ENCODE data around the gene ARHGEF11. TPM values are rescaled to one million over a fixed set of nuclear protein-coding genes. Genes with fewer than 3 reads are reported as not detected.

ARHGEF11 gene
- total and polyA plus RNA-seq, 9 of the 15 experiments (the other 6 are each of a cell fraction or from before 2014, with no cell fraction given), result 0.14 to 15.5 (median 9.0) TPM

DNA sequence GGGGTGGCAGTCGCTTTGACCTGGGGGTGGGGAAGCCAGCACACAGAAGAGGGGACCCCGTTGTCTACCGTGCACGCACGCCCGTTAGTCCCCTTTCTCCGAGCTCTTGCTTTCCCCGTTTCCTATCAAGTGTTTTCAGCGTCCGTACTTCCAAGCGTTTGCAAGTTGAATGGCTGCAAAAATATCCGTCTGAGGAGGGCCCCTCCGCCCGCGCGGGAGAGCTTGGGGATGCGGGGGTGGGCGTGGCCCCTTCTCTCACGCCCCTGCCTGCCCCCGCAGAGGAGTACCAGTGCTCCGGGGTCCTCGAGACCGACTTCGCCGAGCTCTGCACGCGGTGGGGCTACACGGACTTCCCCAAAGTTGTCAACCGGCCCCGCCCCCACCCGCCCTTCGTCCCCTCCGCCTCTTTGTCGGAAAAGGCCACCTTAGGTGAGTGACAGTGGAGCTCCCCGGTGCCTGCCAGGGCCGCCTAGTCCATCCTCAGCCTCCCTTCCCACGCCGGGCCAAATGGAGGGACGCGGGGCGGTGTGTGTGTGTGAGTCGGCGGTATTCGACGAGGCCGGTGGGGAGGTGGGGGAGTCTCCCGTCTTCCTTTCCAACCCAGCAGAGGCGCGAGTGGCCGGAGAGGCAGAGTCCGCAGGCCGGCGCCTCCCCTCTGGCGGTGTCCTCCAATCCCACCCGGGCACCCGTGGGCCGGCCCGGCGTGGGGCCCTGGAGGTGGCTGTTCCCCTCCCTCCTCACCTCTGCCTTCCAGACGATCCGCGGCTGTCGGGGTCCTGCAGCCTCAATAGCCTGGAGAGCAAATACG lies 121.7 kb downstream of the ARHGEF11 start (continued):
- TF ChIP-seq, protein P1, sequence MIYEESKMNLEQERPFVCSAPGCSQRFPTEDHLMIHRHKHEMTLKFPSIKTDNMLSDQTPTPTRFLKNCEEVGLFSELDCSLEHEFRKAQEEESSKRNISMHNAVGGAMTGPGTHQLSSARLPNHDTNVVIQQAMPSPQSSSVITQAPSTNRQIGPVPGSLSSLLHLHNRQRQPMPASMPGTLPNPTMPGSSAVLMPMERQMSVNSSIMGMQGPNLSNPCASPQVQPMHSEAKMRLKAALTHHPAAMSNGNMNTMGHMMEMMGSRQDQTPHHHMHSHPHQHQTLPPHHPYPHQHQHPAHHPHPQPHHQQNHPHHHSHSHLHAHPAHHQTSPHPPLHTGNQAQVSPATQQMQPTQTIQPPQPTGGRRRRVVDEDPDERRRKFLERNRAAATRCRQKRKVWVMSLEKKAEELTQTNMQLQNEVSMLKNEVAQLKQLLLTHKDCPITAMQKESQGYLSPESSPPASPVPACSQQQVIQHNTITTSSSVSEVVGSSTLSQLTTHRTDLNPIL (CRISPR knock-in tag; IDR thresholded peaks at IDR 0.05), result no peak
- no peak for TF ChIP-seq ZNF695 (CRISPR knock-in tag; IDR thresholded peaks at IDR 0.05)

DNA sequence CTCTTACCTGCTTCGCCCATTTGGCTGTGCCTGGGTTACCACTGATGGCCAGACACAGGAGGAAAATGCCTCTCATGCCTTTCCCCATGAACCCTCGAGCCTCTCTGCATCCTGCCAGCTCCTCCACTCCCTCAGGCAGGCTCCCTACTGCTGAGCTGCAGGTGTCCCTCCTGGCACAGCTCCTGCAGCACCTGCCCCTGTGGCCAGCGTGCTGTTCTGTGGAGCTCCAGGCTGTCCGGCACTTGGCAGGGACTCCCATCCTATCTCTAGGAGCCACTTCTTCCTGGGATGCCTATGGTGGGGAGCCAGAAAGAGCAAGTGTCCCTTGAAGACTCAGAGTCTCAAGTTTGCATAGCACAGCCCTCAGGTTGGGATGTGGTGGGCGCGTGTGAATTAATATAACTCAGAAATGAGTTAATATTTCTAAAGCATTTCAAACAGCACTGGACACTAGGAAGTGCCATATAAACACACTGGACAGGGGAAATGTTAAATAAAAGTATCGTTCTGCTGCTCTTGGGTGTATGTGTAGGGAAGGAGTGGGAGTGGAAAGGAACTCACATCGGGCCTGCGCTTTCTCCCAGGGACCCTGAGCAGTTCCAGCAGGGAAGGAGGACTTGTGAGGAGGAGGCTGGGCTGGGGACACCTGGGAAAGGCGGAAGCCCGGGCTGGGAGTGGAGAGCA lies 122.4 kb downstream of the ARHGEF11 start:
- peak overlapping the region; percentile 36; the same call in 1 of the 2 replicates for H3K4me2 ChIP-seq (ENCODE audit: insufficient read depth, low read length)
- TF ChIP-seq DDX20 (tag; IDR thresholded peaks at IDR 0.05; ENCODE audit: low read depth) (no peak), OTX1 (CRISPR knock-in tag; IDR thresholded peaks at IDR 0.05) (no peak)
- TF ChIP-seq, protein P2, sequence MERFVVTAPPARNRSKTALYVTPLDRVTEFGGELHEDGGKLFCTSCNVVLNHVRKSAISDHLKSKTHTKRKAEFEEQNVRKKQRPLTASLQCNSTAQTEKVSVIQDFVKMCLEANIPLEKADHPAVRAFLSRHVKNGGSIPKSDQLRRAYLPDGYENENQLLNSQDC (CRISPR knock-in tag; IDR thresholded peaks at IDR 0.05), result no peak
- H3K27ac ChIP-seq (ENCODE audit: extremely low read depth, low read depth, low read length), result no peak overlapping the region
- ATAC-seq, result no peak
- BruUV-seq (replicated peaks), result no TSS peak
- ChIA-PET CTCF (ENCODE audit: low intra/inter-chr PET ratio) (no interaction called here), POLR2A (interaction anchor here (0.6 to 1.5 kb wide), 3 partner anchors 10 to 246 kb away, joined by 3 to 4 read pairs (median 4); no protein-coding TSS in a partner anchor)
- H4K20me1 ChIP-seq (replicated peaks; ENCODE audit: control insufficient read depth, insufficient read depth, low read length), result no peaks in the 10 kb centered on the region
- peaks cover 8 to 17% of the 10 kb centered on the region in 2 experiments; a peak in 3 of 5 replicates for H3K27me3 ChIP-seq (ENCODE audit: control insufficient read depth in 2 of 2, insufficient read depth in 2 of 2, low read length in 2 of 2)
- in situ Hi-C loops (cut with MboI), result no loop called here
- peaks cover 30 to 48% of the 10 kb centered on the region in 2 experiments for H3K4me1 ChIP-seq (replicated peaks in 1 of 2; ENCODE audit: control insufficient read depth in 2 of 2, insufficient read depth in 2 of 2, low read length in 2 of 2)
- H2AFZ ChIP-seq (ENCODE audit: low read depth, low read length), result peak overlapping the region; percentile 71; the same call in 1 of the 2 replicates
- no peak for FAIRE-seq
- DNase-seq (ENCODE audit: extremely low read depth in 1 of 4, low spot score in 3 of 4), result no peak
- H3K4me3 ChIP-seq, result no peak overlapping the region
- no peaks in the 10 kb centered on the region for H3K36me3 ChIP-seq (ENCODE audit: control insufficient read depth, insufficient read depth, low read length)
- 40% methylated on average over 11 of the region's 11 CpGs for WGBS (ENCODE audit: insufficient coverage, low coverage, missing lambda C conversion rate)
- peak overlapping the region in 1 of 2 experiments; percentile 78; a peak in 1 of 4 replicates for H3K9ac ChIP-seq (ENCODE audit: insufficient read depth in 1 of 2, low read depth in 2 of 2, low read length in 2 of 2)
- no peaks in the 10 kb centered on the region for H3K79me2 ChIP-seq (ENCODE audit: control insufficient read depth, insufficient read depth, low read length)
- intact Hi-C loops (cut with micrococcal nuclease), result loop anchor here (5.0 kb wide), 1 partner anchor 196 kb away; the partner anchor contains the start of genes ISG20L2 and METTL25B
- no peaks in the 10 kb centered on the region for H3K9me3 ChIP-seq (replicated peaks; ENCODE audit: control insufficient read depth, insufficient read depth, low read depth, low read length)
- H3K9me1 ChIP-seq (ENCODE audit: control insufficient read depth, insufficient read depth, low read length), result no peaks in the 10 kb centered on the region

Data from K562 (cell line).